ENCODE measurements around the gene RIN3. TPM values are rescaled to one million over a fixed set of nuclear protein-coding genes. Genes with fewer than 3 reads are reported as not detected.
A peak's percentile ranks its signal among the peaks of the same experiment; 100 is the strongest.

RIN3 gene
- total and polyA plus RNA-seq, 7 experiments from 2014 or later: 27.2 to 182 (median 114) TPM

GRCh38 chr14:92513966-92514843 lies 624 bp downstream of the RIN3 start:
- no peaks in the 10 kb centered on the region for H3K9me3 Mint-ChIP-seq
- peaks cover 29 to 56% (median 42%) of the 10 kb centered on the region in 7 donors for H3K4me1 Mint-ChIP-seq
- peaks cover 33 to 52% of the 10 kb centered on the region in 2 donors for H3K4me1 ChIP-seq (ENCODE audit: control insufficient read depth in 2 of 2, insufficient read depth in 2 of 2, low read length in 2 of 2)
- peak overlapping the region; percentile 76 for H3K4me3 ChIP-seq (ENCODE audit: low read length)
- ChIA-PET CTCF (no interaction called here), POLR2A (interaction anchor here (0.6 to 1.4 kb wide), 3 partner anchors 12 to 141 kb away, joined by 3 to 4 read pairs (median 3); no protein-coding TSS in a partner anchor)
- ATAC-seq (peak; percentile 50), DNase-seq (peak; percentile 19 to 49 (median 31))
- H3K27ac Mint-ChIP-seq: peak overlapping the region in 7 of 9 donors; percentile 21 to 71 (median 58)
- H3K27me3 Mint-ChIP-seq: peaks cover 0 to 61% (median 0%) of the 10 kb centered on the region in 5 donors
- H3K36me3 ChIP-seq (ENCODE audit: control insufficient read depth in 2 of 3, insufficient read depth in 3 of 3, low read length in 3 of 3): no peaks in the 10 kb centered on the region
- H3K27me3 ChIP-seq (ENCODE audit: control insufficient read depth in 2 of 2, insufficient read depth in 2 of 2, low read length in 2 of 2): no peaks in the 10 kb centered on the region
- H3K27ac ChIP-seq (ENCODE audit: low read depth, low read length): peak overlapping the region; percentile 67
- H3K4me3 Mint-ChIP-seq: peak overlapping the region; percentile 48 to 86 (median 73)
- intact Hi-C loops (cut with micrococcal nuclease): loop anchor here (1.0 to 5.0 kb wide), 5 partner anchors 17 to 168 kb away; no protein-coding TSS in a partner anchor
- no peaks in the 10 kb centered on the region for H3K9me3 ChIP-seq (ENCODE audit: control insufficient read depth in 2 of 3, low read length in 3 of 3)
- peaks cover 0 to 2% (median 0%) of the 10 kb centered on the region in 5 donors for H3K36me3 Mint-ChIP-seq

- Histone ChIP-seq H3K36me3 (ENCODE audit: control insufficient read depth in 2 of 3, insufficient read depth in 3 of 3, low read length in 3 of 3) (no peaks in the 10 kb centered on the region), H3K9me3 (ENCODE audit: control insufficient read depth in 2 of 3, low read length in 3 of 3) (no peaks in the 10 kb centered on the region), H3K27me3 (ENCODE audit: control insufficient read depth in 2 of 2, insufficient read depth in 2 of 2, low read length in 2 of 2) (no peaks in the 10 kb centered on the region), H3K27ac (ENCODE audit: low read depth, low read length) (peak overlapping the region; percentile 67), H3K4me3 (ENCODE audit: low read length) (peak overlapping the region; percentile 76), H3K4me1 (ENCODE audit: control insufficient read depth in 2 of 2, insufficient read depth in 2 of 2, low read length in 2 of 2) (peaks cover 36 to 57% of the 10 kb centered on the region in 2 donors)
- Mint-ChIP-seq H3K4me1 (peaks cover 30 to 59% (median 45%) of the 10 kb centered on the region in 7 donors), H3K9me3 (no peaks in the 10 kb centered on the region), H3K36me3 (peaks cover 0 to 2% (median 0%) of the 10 kb centered on the region in 5 donors), H3K4me3 (peak overlapping the region; percentile 48 to 86 (median 73)), H3K27me3 (peaks cover 0 to 54% (median 0%) of the 10 kb centered on the region in 5 donors), H3K27ac (peak overlapping the region in 8 of 9 donors; percentile 52 to 85 (median 64))
- ATAC-seq: no peak
- intact Hi-C loops (cut with micrococcal nuclease): loop anchor here (2.0 to 5.0 kb wide), 4 partner anchors 16 to 167 kb away; no protein-coding TSS in a partner anchor
- DNase-seq: no peak
- CTCF ChIA-PET: no interaction called here
- POLR2A ChIA-PET: interaction anchor here (0.6 to 1.4 kb wide), 3 partner anchors 11 to 140 kb away, joined by 3 to 4 read pairs (median 3); no protein-coding TSS in a partner anchor
Measured at GRCh38 chr14:92514844-92515514, 1.4 kb downstream of the RIN3 start.

GRCh38 chr14:92515546-92516343 lies 2.2 kb downstream of the RIN3 start:
- ChIA-PET CTCF (no interaction called here), POLR2A (interaction anchor here (1.4 kb wide), 1 partner anchor 137 kb away, joined by 3 read pairs; no protein-coding TSS in a partner anchor)
- no peaks in the 10 kb centered on the region for H3K27me3 ChIP-seq (ENCODE audit: control insufficient read depth in 2 of 2, insufficient read depth in 2 of 2, low read length in 2 of 2)
- Mint-ChIP-seq H3K4me3 (peak overlapping the region; percentile 7 to 86 (median 60)), H3K36me3 (peaks cover 0 to 2% (median under 1%) of the 10 kb centered on the region in 5 donors), H3K4me1 (peaks cover 30 to 61% (median 45%) of the 10 kb centered on the region in 7 donors), H3K27ac (peak overlapping the region in 8 of 9 donors; percentile 14 to 85 (median 64)), H3K27me3 (peaks cover 0 to 51% (median 0%) of the 10 kb centered on the region in 5 donors), H3K9me3 (no peaks in the 10 kb centered on the region)
- DNase-seq (no peak), ATAC-seq (no peak)
- no peaks in the 10 kb centered on the region for H3K9me3 ChIP-seq (ENCODE audit: control insufficient read depth in 2 of 3, low read length in 3 of 3)
- H3K27ac ChIP-seq (ENCODE audit: low read depth, low read length): no peak overlapping the region
- no peak overlapping the region for H3K4me3 ChIP-seq (ENCODE audit: low read length)
- intact Hi-C loops (cut with micrococcal nuclease): loop anchor here in 1 of 2 donors (2.0 kb wide), 1 partner anchor 15 kb away; no protein-coding TSS in a partner anchor
- H3K4me1 ChIP-seq (ENCODE audit: control insufficient read depth in 2 of 2, insufficient read depth in 2 of 2, low read length in 2 of 2): peaks cover 36 to 59% of the 10 kb centered on the region in 2 donors
- H3K36me3 ChIP-seq (ENCODE audit: control insufficient read depth in 2 of 3, insufficient read depth in 3 of 3, low read length in 3 of 3): no peaks in the 10 kb centered on the region

- Histone ChIP-seq H3K27ac (ENCODE audit: low read depth, low read length) (no peak overlapping the region), H3K9me3 (ENCODE audit: control insufficient read depth in 2 of 3, low read length in 3 of 3) (no peaks in the 10 kb centered on the region), H3K36me3 (ENCODE audit: control insufficient read depth in 2 of 3, insufficient read depth in 3 of 3, low read length in 3 of 3) (no peaks in the 10 kb centered on the region), H3K4me1 (ENCODE audit: control insufficient read depth in 2 of 2, insufficient read depth in 2 of 2, low read length in 2 of 2) (peaks cover 36 to 61% of the 10 kb centered on the region in 2 donors), H3K4me3 (ENCODE audit: low read length) (no peak overlapping the region), H3K27me3 (ENCODE audit: control insufficient read depth in 2 of 2, insufficient read depth in 2 of 2, low read length in 2 of 2) (no peaks in the 10 kb centered on the region)
- Mint-ChIP-seq H3K27me3 (peaks cover 0 to 48% (median 0%) of the 10 kb centered on the region in 5 donors), H3K9me3 (peaks cover 0 to 4% (median under 1%) of the 10 kb centered on the region in 11 donors), H3K36me3 (peaks cover 0 to 8% (median 7%) of the 10 kb centered on the region in 5 donors), H3K4me1 (peaks cover 30 to 68% (median 47%) of the 10 kb centered on the region in 7 donors), H3K27ac (peak overlapping the region in 7 of 9 donors; percentile 5 to 81 (median 62)), H3K4me3 (peak overlapping the region in 4 of 10 donors; percentile 4 to 85 (median 26))
- ChIA-PET POLR2A (interaction anchor here (0.5 to 1.1 kb wide), 2 partner anchors 70 to 73 kb away, joined by 3 read pairs; no protein-coding TSS in a partner anchor), CTCF (no interaction called here)
- DNase-seq (no peak), ATAC-seq (no peak)
- intact Hi-C loops (cut with micrococcal nuclease): no loop called here
Measured at GRCh38 chr14:92516344-92516965, 2.9 kb downstream of the RIN3 start.

- Histone ChIP-seq H3K4me3 (ENCODE audit: low read length) (no peak overlapping the region), H3K9me3 (ENCODE audit: control insufficient read depth in 2 of 3, low read length in 3 of 3) (no peaks in the 10 kb centered on the region), H3K36me3 (ENCODE audit: control insufficient read depth in 2 of 3, insufficient read depth in 3 of 3, low read length in 3 of 3) (no peaks in the 10 kb centered on the region), H3K27me3 (ENCODE audit: control insufficient read depth in 2 of 2, insufficient read depth in 2 of 2, low read length in 2 of 2) (no peaks in the 10 kb centered on the region), H3K4me1 (ENCODE audit: control insufficient read depth in 2 of 2, insufficient read depth in 2 of 2, low read length in 2 of 2) (peaks cover 36 to 61% of the 10 kb centered on the region in 2 donors), H3K27ac (ENCODE audit: low read depth, low read length) (no peak overlapping the region)
- Mint-ChIP-seq H3K36me3 (peaks cover 0 to 10% (median 7%) of the 10 kb centered on the region in 5 donors), H3K27me3 (peaks cover 0 to 44% (median 0%) of the 10 kb centered on the region in 5 donors), H3K4me3 (peak overlapping the region in 8 of 10 donors; percentile 4 to 68 (median 33)), H3K27ac (peak overlapping the region in 7 of 9 donors; percentile 5 to 81 (median 49)), H3K4me1 (peaks cover 30 to 74% (median 51%) of the 10 kb centered on the region in 7 donors), H3K9me3 (peaks cover 0 to 4% (median 1%) of the 10 kb centered on the region in 11 donors)
- intact Hi-C loops (cut with micrococcal nuclease): no loop called here
- CTCF ChIA-PET: interaction anchor here (0.6 kb wide), 1 partner anchor 614 kb away, joined by 3 read pairs; no protein-coding TSS in a partner anchor
- peak in 1 of 9 donors; percentile 28 for DNase-seq
- POLR2A ChIA-PET: interaction anchor here (0.5 to 1.1 kb wide), 2 partner anchors 69 to 73 kb away, joined by 3 read pairs; no protein-coding TSS in a partner anchor
- ATAC-seq: no peak
Measured at GRCh38 chr14:92516966-92517506, 3.5 kb downstream of the RIN3 start.

Data from naive thymus-derived CD4-positive, alpha-beta T cell (primary cell).